Left lung (tissue), 10 donors: ENCODE measurements around the gene RNF207. TPM values are rescaled to one million over a fixed set of nuclear protein-coding genes. Genes with fewer than 3 reads are reported as not detected.

ENCODE experiments used
- ATAC-seq: fragments of 200-7000 bp; cut with Tn5 transposase; one replicate; pipeline ENCODE4 v1.9.1; 2020; ENCODE audit warnings: moderate library complexity
- DNase-seq, 4 donors: peaks; one replicate each; pipeline ENCODE4 v3.0.0-alpha.2; 2013 to 2020
- H3K27ac ChIP-seq, 2 donors: fragments of 200-600 bp; sonication (generic) in 1 of 2; one replicate each; pipeline versions ENCODE4 v1.5.0 to v1.8.0; 2020 to 2021
- H3K27me3 ChIP-seq, 2 donors: fragments of 200-600 bp; sonication (generic) in 1 of 2; one replicate each; pipeline versions ENCODE4 v1.5.0 to v1.8.0; 2020 to 2021
- H3K36me3 ChIP-seq, 2 donors: fragments of 200-600 bp; sonication (generic) in 1 of 2; one replicate each; pipeline versions ENCODE4 v1.5.0 to v1.8.0; 2020 to 2021
- H3K4me1 ChIP-seq, 2 donors: fragments of 200-600 bp; one replicate each; pipeline ENCODE4 v1.8.0; 2021
- H3K4me3 ChIP-seq, 2 donors: fragments of 200-600 bp; sonication (generic) in 1 of 2; one replicate each; pipeline versions ENCODE4 v1.5.0 to v1.8.0; 2020 to 2021; ENCODE audit warnings: mild to moderate bottlenecking in 1 of 2
- H3K9me3 ChIP-seq, 2 donors: fragments of 200-600 bp; sonication (generic) in 1 of 2; one replicate each; pipeline versions ENCODE4 v1.5.0 to v1.8.0; 2020 to 2021
- CTCF ChIP-seq, 2 donors: fragments of 200-600 bp; sonication (generic) in 1 of 2; IDR thresholded peaks; one replicate each; pipeline versions ENCODE4 v1.5.0 to v1.8.0; 2021; ENCODE audit warnings: antibody characterized with exemption in 2 of 2
- intact Hi-C, 2 donors: fragments of 100-400 bp; cut with DNase I; formaldehyde crosslinking; loops; one replicate each; pipeline versions ENCODE4 v1.11.2 to v1.14.2; 2022
- polyA plus RNA-seq, 6 donors: library from polyadenylated mRNA; unstranded; fragments of 120-200 nt; gene quantifications; one replicate each; pipeline ENCODE4 v1.2.1, GENCODE V29; 2013; ENCODE audit not compliant: insufficient read length in 6 of 6
- total RNA-seq, 2 donors: library from RNA; stranded (reverse); fragmentation: NEBNext Ultra II Directional; extraction: Animal tissue kit (Norgen Biotek cat#: 25700); gene quantifications; one replicate each; pipeline ENCODE4 v1.2.1, GENCODE V29; 2021
- donor health status: DM: no; HTN: yes; CAD: no.
- donor health status: DM: no; HTN: no; CAD: no.

RNF207 gene
- total and polyA plus RNA-seq, 8 donors: 10.7 to 16.3 (median 13.1) TPM

- H3K36me3 ChIP-seq: no peaks in the 10 kb centered on the region
- H3K4me1 ChIP-seq: peaks cover 0 to 18% of the 10 kb centered on the region in 2 donors
- intact Hi-C loops: no loop called here
- H3K9me3 ChIP-seq: no peaks in the 10 kb centered on the region
- H3K27me3 ChIP-seq: peaks cover 20 to 82% of the 10 kb centered on the region in 2 donors
- no peak overlapping the region for H3K27ac ChIP-seq
- DNase-seq (no peak), ATAC-seq (no peak)
- no peak for TF ChIP-seq CTCF (IDR thresholded peaks at IDR 0.05)
- no peak overlapping the region for H3K4me3 ChIP-seq
Measured at GRCh38 chr1:6174621-6175410, 31.1 kb upstream of the RNF207 start.

- no peaks in the 10 kb centered on the region for H3K36me3 ChIP-seq
- ATAC-seq (no peak), DNase-seq (no peak)
- H3K4me1 ChIP-seq: peaks cover 0 to 21% of the 10 kb centered on the region in 2 donors
- peaks cover 20 to 82% of the 10 kb centered on the region in 2 donors for H3K27me3 ChIP-seq
- intact Hi-C loops: no loop called here
- H3K27ac ChIP-seq: no peak overlapping the region
- no peak for TF ChIP-seq CTCF (IDR thresholded peaks at IDR 0.05)
- H3K9me3 ChIP-seq: no peaks in the 10 kb centered on the region
- no peak overlapping the region for H3K4me3 ChIP-seq
Measured at GRCh38 chr1:6175411-6175828, 30.5 kb upstream of the RNF207 start.

- no peak overlapping the region for H3K27ac ChIP-seq
- no peaks in the 10 kb centered on the region for H3K36me3 ChIP-seq
- ATAC-seq: no peak
- peaks cover 28 to 82% of the 10 kb centered on the region in 2 donors for H3K27me3 ChIP-seq
- no peak for DNase-seq
- H3K4me3 ChIP-seq: no peak overlapping the region
- peaks cover 0 to 26% of the 10 kb centered on the region in 2 donors for H3K4me1 ChIP-seq
- intact Hi-C loops: no loop called here
- H3K9me3 ChIP-seq: no peaks in the 10 kb centered on the region
- TF ChIP-seq CTCF (IDR thresholded peaks at IDR 0.05): no peak
Measured at GRCh38 chr1:6176779-6177178, 29.1 kb upstream of the RNF207 start.

GRCh38 chr1:6177681-6178380 lies 28.1 kb upstream of the RNF207 start:
- H3K36me3 ChIP-seq: no peaks in the 10 kb centered on the region
- no peak for TF ChIP-seq CTCF (IDR thresholded peaks at IDR 0.05)
- H3K9me3 ChIP-seq: no peaks in the 10 kb centered on the region
- no peak for ATAC-seq
- H3K4me1 ChIP-seq: peaks cover 0 to 26% of the 10 kb centered on the region in 2 donors
- no peak overlapping the region for H3K27ac ChIP-seq
- DNase-seq: no peak
- H3K27me3 ChIP-seq: peaks cover 28 to 82% of the 10 kb centered on the region in 2 donors
- H3K4me3 ChIP-seq: no peak overlapping the region
- intact Hi-C loops: no loop called here
